Common myeloid progenitor, CD34-positive (primary cell): ENCODE results near the gene GNB1.

ENCODE experiments used
- CTCF ChIA-PET: fragments of 350-600 bp; sonication (Branson Sonifier 250); formaldehyde crosslinking; loops from one replicate; lab custom pipeline; 2021; ENCODE audit warnings: antibody characterized with exemption; lab: Charles Lee
- POLR2A ChIA-PET: fragments of 350-600 bp; sonication (Branson Sonifier 250); formaldehyde crosslinking; loops from one replicate; lab custom pipeline; 2021; ENCODE audit warnings: antibody characterized with exemption; lab: Charles Lee
- DNase-seq, 3 donors: peaks; one replicate each; pipeline versions ENCODE4 v3.0.0 to v3.0.0-alpha.2; 2013
- H3K27ac ChIP-seq, 2 experiments: 1 replicate in 1 of 2; 2 replicates in 1 of 2; pipeline ENCODE4 v1.7.0; 2013; ENCODE audit warnings: inconsistent platforms in 2 of 2, low read length in 2 of 2, mild to moderate bottlenecking in 2 of 2, low read depth in 1 of 2, moderate library complexity in 1 of 2; ENCODE audit not compliant: severe bottlenecking in 2 of 2, insufficient read depth in 1 of 2, poor library complexity in 1 of 2
- H3K27me3 ChIP-seq, 5 experiments: replicated peaks in 2 of 5; 1 replicate in 3 of 5; 2 replicates in 2 of 5; pipeline versions ENCODE4 v1.6.1 to v1.7.0; 2013; ENCODE audit warnings: low read length in 4 of 5, mild to moderate bottlenecking in 2 of 5, moderate library complexity in 2 of 5, inconsistent platforms in 1 of 5; ENCODE audit not compliant: insufficient read depth in 5 of 5, control insufficient read depth in 4 of 5
- H3K36me3 ChIP-seq, 4 experiments: 1 replicate in 2 of 4; 2 replicates in 2 of 4; pipeline versions ENCODE4 v1.6.1 to v1.7.0; 2013; ENCODE audit warnings: low read length in 3 of 4, control low read depth in 1 of 4, mild to moderate bottlenecking in 1 of 4; ENCODE audit not compliant: control insufficient read depth in 4 of 4, insufficient read depth in 4 of 4
- H3K4me1 ChIP-seq, 4 experiments: 1 replicate in 3 of 4; 2 replicates in 1 of 4; pipeline versions ENCODE4 v1.6.1 to v1.7.1; 2013; ENCODE audit warnings: low read length in 3 of 4, mild to moderate bottlenecking in 3 of 4, control low read depth in 1 of 4, inconsistent platforms in 1 of 4, moderate library complexity in 1 of 4; ENCODE audit not compliant: control insufficient read depth in 4 of 4, insufficient read depth in 4 of 4; ENCODE audit errors: control extremely low read depth in 1 of 4
- H3K4me3 ChIP-seq, 7 experiments: 1 replicate in 4 of 7; 2 replicates in 3 of 7; pipeline versions ENCODE4 v1.5.1 to v1.7.0; 2013; ENCODE audit warnings: mild to moderate bottlenecking in 7 of 7, low read length in 6 of 7, moderate library complexity in 6 of 7, inconsistent platforms in 2 of 7, low read depth in 2 of 7, control low read depth in 1 of 7; ENCODE audit not compliant: insufficient read depth in 4 of 7, control insufficient read depth in 1 of 7; ENCODE audit errors: extremely low read depth in 1 of 7
- H3K9me3 ChIP-seq, 5 experiments: 1 replicate in 4 of 5; 2 replicates in 1 of 5; pipeline versions ENCODE4 v1.6.1 to v1.7.1; 2013; ENCODE audit warnings: low read length in 4 of 5, mild to moderate bottlenecking in 2 of 5, inconsistent platforms in 1 of 5, low read depth in 1 of 5, moderate library complexity in 1 of 5; ENCODE audit not compliant: control insufficient read depth in 4 of 5, insufficient read depth in 2 of 5; ENCODE audit errors: control extremely low read depth in 1 of 5
- WGBS: methylation state at CpG from one replicate; pipeline ENCODE4 v1.1.5; 2013; ENCODE audit not compliant: insufficient coverage; 5-methylcytosine and 5-hydroxymethylcytosine counted together

Gene GNB1

DNA sequence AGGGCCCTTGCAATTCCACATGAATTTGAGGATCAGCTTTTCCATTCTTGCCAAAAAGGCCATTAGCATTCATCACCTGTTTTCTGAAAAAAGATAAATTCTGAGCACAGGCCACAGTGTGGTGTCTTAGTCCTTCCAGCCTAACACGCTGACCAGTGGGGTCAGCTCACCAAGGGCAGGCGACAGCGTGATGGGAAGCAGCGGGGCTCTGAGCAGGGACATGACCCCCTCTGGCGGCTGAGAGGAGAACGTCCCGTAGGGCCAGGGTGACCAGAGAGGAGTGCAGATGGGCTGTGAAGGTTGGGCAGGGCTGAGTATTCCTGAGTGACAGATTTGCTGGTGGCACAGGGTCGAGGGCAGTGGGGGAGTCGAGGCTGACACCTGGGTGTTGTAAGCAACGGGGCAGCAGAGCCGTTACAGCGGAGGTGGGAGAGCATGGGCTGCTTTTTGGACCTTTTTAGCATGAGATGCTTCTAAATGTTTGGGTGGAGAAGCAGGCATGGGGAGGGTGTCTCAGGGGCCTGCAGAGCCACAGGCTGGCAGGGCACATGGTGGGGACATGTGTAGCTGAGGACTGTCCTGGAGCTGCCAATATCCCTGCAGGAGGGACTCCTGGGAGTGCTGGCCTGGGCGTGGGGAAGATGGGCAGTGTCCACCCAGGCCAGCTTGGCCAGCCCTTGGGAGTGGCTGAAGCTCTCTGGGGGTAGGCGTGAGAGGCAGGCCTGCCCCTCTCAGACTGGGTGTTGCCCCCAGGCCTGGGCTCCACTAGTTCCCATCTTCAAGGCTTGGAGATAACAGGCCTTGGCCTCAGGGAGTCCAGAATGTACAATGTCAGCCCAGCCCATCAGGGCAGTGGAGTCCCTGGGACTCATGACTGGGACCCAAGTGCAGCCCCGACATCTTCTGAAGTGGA is 15.6 kb upstream of the GNB1 start:
- no peaks in the 10 kb centered on the region for H3K27me3 ChIP-seq
- 26% methylated on average over 14 of the region's 15 CpGs for WGBS
- peak; percentile 47 to 65 (median 58) for DNase-seq
- H3K4me3 ChIP-seq: no peak overlapping the region
- ChIA-PET POLR2A (interaction anchor here (1.9 kb wide), 1 partner anchor 14 kb away, joined by 10 read pairs; no protein-coding TSS in a partner anchor), CTCF (interaction anchor here (0.7 to 7.2 kb wide), 28 partner anchors 9 to 188 kb away, joined by 3 to 110 read pairs (median 5); no protein-coding TSS in a partner anchor)
- H3K36me3 ChIP-seq: no peaks in the 10 kb centered on the region
- peaks cover 0 to 3% (median 0%) of the 10 kb centered on the region in 5 experiments for H3K9me3 ChIP-seq
- H3K27ac ChIP-seq: no peak overlapping the region
- H3K4me1 ChIP-seq: peaks cover 0 to 35% (median 28%) of the 10 kb centered on the region in 4 experiments

DNA sequence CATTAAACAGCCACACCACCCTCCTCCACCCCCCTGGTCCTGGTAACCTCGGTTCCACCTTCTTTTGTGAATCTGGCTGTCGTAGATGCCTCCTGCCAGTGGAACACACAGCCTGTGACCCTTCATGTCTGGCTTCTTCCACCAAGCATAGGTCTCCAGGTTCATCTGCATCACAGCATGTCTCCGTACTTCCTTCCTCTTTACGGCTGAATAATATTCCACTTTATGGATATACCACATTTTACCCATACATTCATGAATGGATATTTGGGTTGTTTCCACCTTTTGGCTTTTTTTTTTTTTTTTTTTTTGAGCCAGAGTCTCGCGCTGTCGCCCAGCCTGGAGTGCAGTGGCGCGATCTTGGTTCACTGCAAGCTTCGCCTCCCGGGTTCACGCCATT is 12.3 kb upstream of the GNB1 start:
- Histone ChIP-seq H3K9me3 (peaks cover 0 to 3% (median 0%) of the 10 kb centered on the region in 5 experiments), H3K36me3 (no peaks in the 10 kb centered on the region), H3K4me3 (no peak overlapping the region), H3K27me3 (no peaks in the 10 kb centered on the region), H3K4me1 (peaks cover 4 to 51% (median 45%) of the 10 kb centered on the region in 4 experiments), H3K27ac (no peak overlapping the region)
- ChIA-PET POLR2A (no interaction called here), CTCF (interaction anchor here (1.5 to 6.8 kb wide), 3 partner anchors 12 to 47 kb away, joined by 3 to 65 read pairs (median 4); no protein-coding TSS in a partner anchor)
- DNase-seq: no peak
- WGBS: 92% methylated on average over 4 of the region's 12 CpGs

DNA sequence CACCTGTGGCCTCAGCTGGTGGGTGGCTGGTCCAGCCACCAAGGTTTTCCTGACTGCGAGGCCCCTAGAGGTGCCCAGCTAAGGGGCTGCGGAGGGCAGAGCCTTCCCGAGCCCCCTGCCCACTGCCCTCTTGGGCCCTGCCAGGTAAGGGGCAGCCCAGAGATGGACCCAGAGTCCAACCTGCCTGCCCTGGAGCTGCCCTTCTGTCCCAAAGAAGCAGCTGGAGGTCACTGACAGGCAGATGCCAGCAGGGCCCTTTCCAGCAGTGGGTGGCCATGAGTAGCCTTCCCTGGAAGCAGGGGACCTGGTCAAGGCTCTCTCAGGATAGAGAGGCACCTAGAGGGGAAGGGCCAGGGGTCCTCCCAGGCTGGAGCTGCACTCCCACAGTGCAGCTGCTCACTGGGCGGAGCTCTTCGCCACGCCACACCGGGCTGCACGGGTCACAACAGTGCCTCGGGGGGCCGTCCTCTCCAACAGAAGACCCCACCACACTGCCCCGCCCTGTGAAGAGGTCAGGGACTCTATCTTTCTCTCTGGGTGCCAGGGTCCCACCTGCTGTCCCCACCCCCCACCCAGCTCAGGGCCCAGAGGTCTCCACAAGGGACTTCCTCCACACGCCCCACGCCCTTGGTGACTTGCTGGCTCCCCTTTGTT is 10.9 kb upstream of the GNB1 start:
- CTCF ChIA-PET: interaction anchor here (0.8 to 3.1 kb wide), 8 partner anchors 10 to 95 kb away, joined by 4 to 12 read pairs (median 4); no protein-coding TSS in a partner anchor
- H3K4me3 ChIP-seq: no peak overlapping the region
- no peaks in the 10 kb centered on the region for H3K27me3 ChIP-seq
- H3K9me3 ChIP-seq: peaks cover 0 to 3% (median 0%) of the 10 kb centered on the region in 5 experiments
- H3K4me1 ChIP-seq: peaks cover 4 to 56% (median 46%) of the 10 kb centered on the region in 4 experiments
- WGBS: 94% methylated on average over 9 of the region's 13 CpGs
- POLR2A ChIA-PET: interaction anchor here (0.6 to 1.2 kb wide), 3 partner anchors 10 to 43 kb away, joined by 3 to 6 read pairs (median 4); no protein-coding TSS in a partner anchor
- no peaks in the 10 kb centered on the region for H3K36me3 ChIP-seq
- no peak overlapping the region for H3K27ac ChIP-seq
- no peak for DNase-seq

DNA sequence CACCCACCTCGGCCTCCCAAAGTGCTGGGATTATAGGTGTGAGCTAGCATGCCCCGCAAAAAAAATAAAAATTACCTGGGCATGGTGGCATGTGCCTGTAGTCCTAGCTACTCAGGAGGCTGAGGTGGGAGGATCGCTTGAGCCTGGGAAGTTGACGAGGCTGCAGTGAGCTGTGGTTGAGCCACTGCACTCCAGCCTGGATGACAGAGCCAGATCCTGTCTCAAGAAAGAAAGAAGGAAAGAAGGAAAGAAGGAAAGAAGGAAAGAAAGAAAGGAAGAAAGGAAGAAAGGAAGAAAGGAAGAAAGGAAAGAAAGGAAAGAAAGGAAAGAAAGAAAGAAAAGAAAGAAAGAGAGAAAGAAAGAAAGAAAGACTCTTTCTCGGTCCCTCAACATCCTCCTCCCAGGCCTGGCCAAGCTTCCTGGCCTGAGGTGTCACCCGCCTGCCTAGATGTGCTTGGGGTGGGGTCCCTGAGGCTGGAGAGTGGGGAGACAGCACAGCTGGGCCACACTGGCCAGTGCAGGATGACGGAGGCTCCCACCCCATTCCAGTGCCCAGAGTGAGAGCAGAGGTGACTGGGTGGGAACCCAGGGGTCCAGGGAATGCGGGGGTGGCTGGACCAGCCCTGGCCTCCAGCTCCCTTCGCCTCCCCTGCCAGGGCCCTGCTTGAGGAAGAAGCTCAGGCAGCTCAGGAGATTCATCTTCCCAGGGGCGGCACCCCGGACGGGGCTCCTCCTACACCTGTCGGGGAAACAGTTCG is 10.2 kb upstream of the GNB1 start:
- H3K36me3 ChIP-seq: no peaks in the 10 kb centered on the region
- 92% methylated on average over 10 of the region's 14 CpGs for WGBS
- CTCF ChIA-PET: interaction anchor here (1.0 to 3.1 kb wide), 10 partner anchors 9 to 137 kb away, joined by 3 to 12 read pairs (median 4); no protein-coding TSS in a partner anchor
- no peak for DNase-seq
- H3K27me3 ChIP-seq: no peaks in the 10 kb centered on the region
- H3K4me1 ChIP-seq: peaks cover 4 to 51% (median 43%) of the 10 kb centered on the region in 4 experiments
- POLR2A ChIA-PET: interaction anchor here (0.9 to 2.7 kb wide), 3 partner anchors 8 to 24 kb away, joined by 3 to 10 read pairs (median 6); no protein-coding TSS in a partner anchor
- no peak overlapping the region for H3K27ac ChIP-seq
- H3K9me3 ChIP-seq: peaks cover 0 to 3% (median 0%) of the 10 kb centered on the region in 5 experiments
- no peak overlapping the region for H3K4me3 ChIP-seq

DNA sequence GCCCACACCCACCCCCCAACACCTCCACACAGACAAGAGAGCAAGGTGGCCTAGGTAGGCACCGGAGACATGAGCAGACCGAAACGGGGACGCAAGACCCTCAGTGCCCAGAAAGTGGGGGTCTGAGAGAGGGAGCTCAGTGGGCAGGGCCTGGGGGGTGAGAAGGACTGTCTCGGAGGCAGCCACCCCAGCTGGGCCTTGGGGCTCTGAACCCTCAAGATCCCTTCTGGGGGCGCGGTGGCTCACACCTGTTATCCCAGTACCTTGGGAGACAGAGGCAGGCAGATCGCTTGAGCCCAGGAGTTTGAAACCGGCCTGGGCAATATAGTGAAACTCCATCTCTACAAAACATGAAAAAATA is 9.1 kb upstream of the GNB1 start:
- no peak for DNase-seq
- WGBS: 45% methylated on average over 7 of the region's 9 CpGs
- Histone ChIP-seq H3K36me3 (no peaks in the 10 kb centered on the region), H3K27ac (no peak overlapping the region), H3K4me3 (peak overlapping the region in 3 of 7 experiments; percentile 42 to 55 (median 49)), H3K27me3 (no peaks in the 10 kb centered on the region), H3K9me3 (peaks cover 0 to 3% (median 0%) of the 10 kb centered on the region in 5 experiments), H3K4me1 (peaks cover 4 to 59% (median 53%) of the 10 kb centered on the region in 4 experiments)
- ChIA-PET POLR2A (interaction anchor here (0.8 to 2.7 kb wide), 5 partner anchors 9 to 39 kb away, joined by 4 to 10 read pairs (median 4); partner anchors contain the start of gene GNB1), CTCF (interaction anchor here (0.8 to 7.0 kb wide), 14 partner anchors 8 to 145 kb away, joined by 3 to 110 read pairs (median 5); no protein-coding TSS in a partner anchor)
